ENCODE results near the gene ZBTB18.

The ZBTB18 gene

DNA sequence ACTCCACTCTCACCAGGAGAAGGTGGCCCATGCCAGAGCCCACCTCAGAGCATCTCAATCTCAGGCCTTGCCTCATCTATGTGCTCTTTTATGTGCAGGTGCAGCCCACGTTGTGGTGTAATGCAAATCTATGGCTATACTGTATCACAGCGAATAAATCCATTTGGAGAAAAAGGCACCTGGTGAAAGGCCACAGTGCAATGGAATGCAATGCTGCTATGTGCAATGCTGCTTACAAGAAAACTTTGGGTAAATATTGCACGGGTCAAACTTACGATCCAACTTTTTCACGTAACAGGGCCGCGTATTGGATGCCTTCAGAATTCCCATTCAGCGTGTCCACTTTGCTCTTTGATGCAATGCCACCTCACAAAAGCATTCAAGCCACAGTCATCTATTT lies 13.5 kb downstream of the ZBTB18 start:
- no peak for DNase-seq

- DNase-seq = no peak
These were observed 14.1 kb downstream of the ZBTB18 start for GRCh38 chr1:244065063-244065793.

DNA sequence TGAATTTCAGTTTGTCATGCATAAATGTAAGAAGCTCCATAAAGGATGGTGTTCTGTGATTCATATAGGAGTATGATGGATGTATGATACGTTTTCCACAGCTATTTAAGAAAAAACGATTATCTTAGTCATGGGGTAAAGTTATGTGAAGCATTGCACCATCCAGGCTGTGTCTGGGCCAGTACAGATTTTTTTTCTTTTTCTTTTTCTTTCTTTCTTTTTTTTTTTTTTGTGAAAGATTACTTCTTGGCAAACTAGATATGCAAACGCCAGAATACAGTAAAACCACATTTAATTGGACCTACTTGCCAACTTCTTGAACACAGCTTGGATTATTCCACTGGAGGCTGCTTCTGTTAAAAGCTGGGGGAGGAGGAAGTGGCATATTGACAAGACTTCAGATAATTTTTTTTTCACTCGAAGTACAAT lies 14.9 kb downstream of the ZBTB18 start:
- DNase-seq = no peak

- no peak for DNase-seq
These were observed 16.1 kb downstream of the ZBTB18 start for GRCh38 chr1:244066954-244067716.

GRCh38 chr1:244067893-244068292 lies 16.8 kb downstream of the ZBTB18 start:
- DNase-seq = no peak

DNA sequence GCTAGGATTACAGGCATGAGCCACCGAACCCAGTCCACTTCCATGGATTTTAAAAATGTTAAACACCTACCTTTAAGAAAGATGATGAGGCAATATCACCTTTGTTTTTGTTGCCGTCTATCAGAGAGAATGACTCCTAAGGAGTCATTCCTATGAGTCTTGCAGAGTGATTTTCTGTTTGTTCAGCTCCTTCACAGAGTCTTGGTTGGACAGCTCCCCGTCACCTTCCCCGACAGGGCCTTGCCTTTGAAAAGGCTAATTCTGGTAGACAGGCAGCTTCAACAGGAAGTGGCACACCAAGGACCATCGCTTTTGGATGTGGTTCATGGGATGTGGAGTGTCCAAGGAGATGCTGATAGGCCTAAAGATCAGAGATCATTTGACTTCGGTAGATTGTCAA lies 17.5 kb downstream of the ZBTB18 start:
- no peak for DNase-seq

- no peak for DNase-seq
These were observed 18.3 kb downstream of the ZBTB18 start for GRCh38 chr1:244069326-244069898.

- no peak for DNase-seq
These were observed 23.6 kb downstream of the ZBTB18 start for GRCh38 chr1:244074559-244075171.

DNA sequence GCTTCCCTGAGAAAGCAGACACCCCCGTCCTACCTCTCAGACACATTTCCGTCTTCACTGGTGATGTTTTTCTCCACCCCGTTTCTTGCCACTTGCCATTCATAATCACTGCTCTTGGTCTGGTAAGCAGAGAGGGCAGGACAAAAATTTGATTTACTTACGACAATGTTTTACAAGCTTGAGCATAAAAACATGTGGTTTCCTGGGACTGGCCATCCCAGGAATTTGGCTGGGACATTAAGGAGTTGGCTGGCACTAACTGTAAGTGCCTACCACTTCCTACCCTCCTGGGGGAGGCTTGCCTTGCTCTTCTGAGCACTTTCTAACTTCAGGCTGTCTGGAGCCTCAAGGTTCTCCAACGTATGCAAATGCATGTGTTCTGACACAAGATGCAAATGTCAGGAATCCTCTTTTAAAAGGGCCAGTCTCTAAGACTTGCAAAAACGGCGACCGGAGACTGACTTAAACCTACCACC lies 24.2 kb downstream of the ZBTB18 start:
- no peak for DNase-seq

GRCh38 chr1:244076740-244077139 lies 25.7 kb downstream of the ZBTB18 start:
- DNase-seq = no peak

DNA sequence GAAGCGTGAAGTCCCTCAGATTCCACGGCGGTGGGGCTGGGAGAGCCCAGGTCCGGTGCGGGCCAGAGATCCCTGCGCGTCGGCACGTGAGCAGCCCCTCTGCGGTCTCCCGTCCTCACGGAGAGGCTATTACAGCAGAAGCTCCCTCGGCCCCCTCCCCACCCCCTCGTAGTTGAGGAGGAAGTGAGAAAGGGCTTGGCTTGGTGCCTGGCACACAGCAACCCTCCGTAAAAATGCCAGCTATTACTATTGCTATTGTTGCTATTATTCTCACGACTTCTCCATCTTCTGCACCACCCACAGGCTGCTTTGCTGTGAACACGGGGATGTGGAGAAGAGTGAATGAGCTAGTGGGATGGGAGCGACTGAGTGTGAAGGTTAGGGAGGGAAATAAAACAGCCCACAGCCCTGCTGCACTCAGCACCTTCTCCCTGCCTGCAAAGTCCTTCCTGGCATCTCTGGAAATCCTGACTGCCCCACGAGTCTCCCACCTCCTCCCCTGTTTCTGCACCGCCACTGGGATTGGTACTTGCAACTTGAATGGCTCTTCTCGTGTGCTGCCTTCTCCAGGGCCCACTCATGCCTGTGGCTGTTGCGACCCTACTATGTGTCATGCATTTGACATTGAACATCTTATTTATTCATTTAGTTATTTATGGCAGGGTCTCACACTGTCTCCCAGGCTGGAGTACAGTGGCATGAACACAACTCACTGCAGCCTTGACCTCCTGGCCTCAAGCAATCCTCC lies 26.6 kb downstream of the ZBTB18 start:
- no peak for DNase-seq

- DNase-seq = no peak
These were observed 29.4 kb downstream of the ZBTB18 start for GRCh38 chr1:244080343-244080929.

GRCh38 chr1:244082969-244083368 lies 31.9 kb downstream of the ZBTB18 start:
- no peak for DNase-seq

DNA sequence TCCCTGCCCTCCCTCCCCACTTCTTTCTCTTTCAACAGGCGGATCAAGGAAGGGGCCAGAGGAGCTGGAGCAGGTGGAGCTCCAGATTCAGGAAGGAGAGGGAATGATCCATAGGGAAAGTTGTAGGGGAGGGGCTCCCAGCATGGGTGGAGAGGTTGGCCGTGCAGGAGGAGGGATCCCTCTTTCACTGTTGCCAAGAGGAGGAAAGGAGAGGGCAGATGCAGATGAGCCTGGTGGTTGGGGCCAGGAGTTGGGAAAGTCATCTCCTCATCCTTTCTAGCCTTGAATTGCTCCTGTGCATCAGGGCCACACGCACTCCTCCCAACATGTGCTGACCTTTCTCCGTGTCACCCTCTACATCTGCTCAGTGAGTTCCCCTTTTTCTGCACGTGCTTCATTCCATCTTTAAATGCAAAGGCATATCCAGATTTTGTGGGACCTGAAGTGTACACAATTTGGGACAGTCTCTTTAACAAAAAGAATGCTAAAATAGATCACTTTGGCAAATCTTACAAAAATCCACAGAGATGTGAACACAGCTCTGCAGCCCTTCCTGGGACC lies 32.4 kb downstream of the ZBTB18 start:
- DNase-seq = no peak

DNA sequence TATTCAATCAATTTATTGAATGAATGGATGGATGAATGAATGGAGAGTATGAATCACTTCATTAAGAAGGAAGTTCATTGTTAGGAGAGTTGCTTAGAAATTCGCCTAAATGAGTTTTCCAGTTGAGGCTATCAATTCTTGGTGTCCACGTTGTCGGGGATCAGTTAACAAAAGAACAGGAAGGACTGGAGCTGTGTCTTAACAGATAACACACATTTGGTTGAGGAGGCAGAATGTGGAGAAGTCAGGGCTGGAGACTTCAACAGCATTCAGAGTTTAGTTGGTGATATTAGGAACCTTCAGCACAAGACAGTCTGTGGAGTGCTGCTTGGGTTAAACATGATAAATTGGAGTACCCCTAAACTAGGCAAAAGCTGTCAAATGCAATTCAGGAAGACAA lies 33.7 kb downstream of the ZBTB18 start:
- no peak for DNase-seq

DNA sequence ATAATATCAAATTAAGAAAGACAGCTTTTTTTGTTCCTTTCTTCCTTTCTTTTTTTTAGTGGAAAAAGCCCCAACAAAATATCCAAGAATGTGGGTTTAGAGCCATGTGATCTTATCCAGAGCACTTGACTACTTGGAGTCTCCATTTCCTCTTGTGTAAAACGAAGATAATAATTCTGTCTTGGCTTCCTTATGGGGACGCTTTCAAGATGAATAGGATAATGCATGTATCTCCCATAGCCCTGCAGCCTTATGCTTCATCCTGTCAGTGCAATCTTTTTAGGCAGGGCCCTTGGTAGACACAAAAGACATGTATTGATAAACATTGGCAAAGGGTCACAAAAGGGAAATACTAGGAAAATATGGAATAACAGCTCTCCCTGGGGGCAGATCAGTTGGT lies 34.8 kb downstream of the ZBTB18 start:
- no peak for DNase-seq

GRCh38 chr1:244087021-244087560 lies 36.0 kb downstream of the ZBTB18 start:
- no peak for DNase-seq

- no peak for DNase-seq
These were observed 36.5 kb downstream of the ZBTB18 start for GRCh38 chr1:244087611-244088010.

GRCh38 chr1:244088161-244088560 lies 37.1 kb downstream of the ZBTB18 start:
- DNase-seq = no peak

DNA sequence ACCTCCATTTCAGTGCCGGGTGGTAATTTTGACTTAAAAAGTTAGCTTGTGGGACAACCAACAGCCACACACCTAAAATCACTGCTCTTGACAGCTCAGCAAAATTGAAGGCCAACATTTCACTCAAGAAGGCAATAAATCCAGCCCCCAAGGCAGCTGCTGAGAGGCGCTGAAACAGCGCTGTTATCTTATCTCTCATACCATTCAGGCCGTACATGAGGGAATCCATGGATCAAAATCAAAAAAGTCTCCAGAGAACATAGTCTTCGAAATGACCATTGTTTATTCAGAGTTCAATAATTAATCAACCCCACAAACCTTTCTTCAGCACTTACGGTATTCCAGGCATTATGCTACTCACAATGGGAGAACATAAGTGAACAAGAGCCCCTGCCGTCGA lies 38.5 kb downstream of the ZBTB18 start:
- DNase-seq = no peak

DNA sequence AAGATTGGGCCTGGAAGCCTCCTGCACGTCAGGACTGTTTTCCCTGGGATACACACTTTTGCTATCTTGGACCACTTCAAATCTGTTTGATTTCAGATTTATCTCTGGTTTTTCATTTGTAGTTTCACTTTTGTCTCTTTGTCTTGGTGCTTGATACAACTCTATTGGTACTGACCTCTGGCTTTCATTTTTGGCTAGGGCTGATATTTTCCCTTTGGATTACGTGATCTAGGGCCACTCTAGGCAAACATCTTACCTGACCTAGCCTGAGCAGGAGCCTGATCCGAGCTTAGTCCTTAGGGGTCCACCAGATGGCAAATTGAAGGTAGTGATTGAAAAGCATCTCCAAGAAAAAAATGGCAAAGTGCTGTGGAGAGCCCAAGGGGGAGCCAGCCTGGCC lies 39.6 kb downstream of the ZBTB18 start:
- DNase-seq = no peak

All from 8988T (cell line).